Gastroesophageal sphincter (tissue), 4 donors: ENCODE measurements around the gene POC1A. TPM values are rescaled to one million over a fixed set of nuclear protein-coding genes. Genes with fewer than 3 reads are reported as not detected.
"Not testable (repeated sequence)": the region's sequence is repeated elsewhere in the genome, so short reads cannot be mapped to it uniquely, and the experiment has no call there.

ENCODE experiments used
- ATAC-seq: fragments of 150-250 bp; one replicate; pipeline ENCODE4 v1.9.1; 2016; ENCODE audit warnings: mild to moderate bottlenecking, moderate library complexity
- H3K27ac ChIP-seq, 4 donors: fragments of 200-600 bp; sonication (generic) in 3 of 4; 1 replicate in 3 of 4; 2 replicates in 1 of 4; pipeline ENCODE4 v1.5.1; 2016 to 2019
- H3K27me3 ChIP-seq: fragments of 200-600 bp; sonication (generic); one replicate; pipeline ENCODE4 v1.5.1; 2019
- H3K36me3 ChIP-seq, 2 donors: fragments of 200-600 bp; sonication (generic); one replicate each; pipeline ENCODE4 v1.5.1; 2019; ENCODE audit warnings: control low read depth in 1 of 2
- H3K4me1 ChIP-seq, 3 donors: fragments of 200-600 bp; sonication (generic); 1 replicate in 2 of 3; 2 replicates in 1 of 3; pipeline ENCODE4 v1.5.1; 2016 to 2019; ENCODE audit warnings: control low read depth in 2 of 3
- H3K4me3 ChIP-seq, 2 donors: fragments of 200-600 bp; sonication (generic); one replicate each; pipeline ENCODE4 v1.5.1; 2019; ENCODE audit warnings: mild to moderate bottlenecking in 1 of 2, moderate library complexity in 1 of 2
- H3K9me3 ChIP-seq, 3 donors: fragments of 200-600 bp; sonication (generic); one replicate each; pipeline ENCODE4 v1.5.1; 2017 to 2019; ENCODE audit warnings: control low read depth in 2 of 3
- EP300 ChIP-seq: sonication (generic); formaldehyde crosslinking; IDR thresholded peaks from one replicate; pipeline ENCODE4 v1.6.1; 2017; ENCODE audit warnings: antibody characterized with exemption, mild to moderate bottlenecking
- POLR2A ChIP-seq, 2 donors: fragments of 450-650 bp; IDR thresholded peaks; one replicate each; pipeline ENCODE4 v1.6.1; 2017; ENCODE audit warnings: antibody characterized with exemption in 2 of 2, mild to moderate bottlenecking in 2 of 2, moderate library complexity in 1 of 2
- POLR2AphosphoS5 ChIP-seq: sonication (generic); formaldehyde crosslinking; IDR thresholded peaks from one replicate; pipeline ENCODE4 v1.6.1; 2017; ENCODE audit warnings: antibody characterized with exemption
- WGBS, 2 donors: methylation state at CpG; one replicate each; pipeline ENCODE4 v1.1.5; 2018; ENCODE audit warnings: low coverage in 1 of 2; 5-methylcytosine and 5-hydroxymethylcytosine counted together
- total RNA-seq, 4 donors: library from RNA; depleted of rRNA; stranded (reverse); fragments of >200 nt; gene quantifications; one replicate each; pipeline ENCODE4 v1.1.0, GENCODE V29; 2016
- TF ChIP-seq, protein P1 (sequence below), 4 experiments: fragments of 200-600 bp in 2 of 4; fragments of 450-650 bp in 2 of 4; sonication (generic) in 1 of 4; IDR thresholded peaks; one replicate each; pipeline ENCODE4 v1.5.1; 2017 to 2019; ENCODE audit warnings: antibody characterized with exemption in 4 of 4, mild to moderate bottlenecking in 2 of 4, moderate library complexity in 2 of 4

POC1A gene
- total RNA-seq, 4 donors from 2014 or later, result 0.73 to 1.7 (median 0.93) TPM

DNA sequence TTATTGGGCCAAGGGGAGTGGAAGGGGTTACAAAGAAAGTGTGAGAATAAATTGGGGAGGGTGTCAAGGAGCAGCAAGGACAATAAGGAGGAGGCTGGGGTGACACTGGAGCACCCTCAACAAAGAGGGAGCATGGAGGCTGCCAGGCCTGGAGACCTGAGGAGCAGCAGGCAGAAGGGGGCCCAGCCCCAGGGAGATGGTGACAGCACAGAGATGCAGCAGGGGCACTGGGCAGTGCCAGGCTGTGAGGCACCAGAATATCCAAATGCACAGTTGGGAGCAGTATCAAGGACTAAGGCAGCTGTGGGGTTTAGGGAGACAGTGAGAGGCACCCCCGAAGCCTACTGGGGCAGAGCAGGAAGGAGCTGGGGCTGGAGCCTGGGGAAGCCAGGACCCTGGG, 24.3 kb upstream of the POC1A start:
- TF ChIP-seq POLR2AphosphoS5 (no peak), POLR2A (IDR thresholded peaks at IDR 0.05) (no peak), EP300 (no peak)
- TF ChIP-seq, protein P1, sequence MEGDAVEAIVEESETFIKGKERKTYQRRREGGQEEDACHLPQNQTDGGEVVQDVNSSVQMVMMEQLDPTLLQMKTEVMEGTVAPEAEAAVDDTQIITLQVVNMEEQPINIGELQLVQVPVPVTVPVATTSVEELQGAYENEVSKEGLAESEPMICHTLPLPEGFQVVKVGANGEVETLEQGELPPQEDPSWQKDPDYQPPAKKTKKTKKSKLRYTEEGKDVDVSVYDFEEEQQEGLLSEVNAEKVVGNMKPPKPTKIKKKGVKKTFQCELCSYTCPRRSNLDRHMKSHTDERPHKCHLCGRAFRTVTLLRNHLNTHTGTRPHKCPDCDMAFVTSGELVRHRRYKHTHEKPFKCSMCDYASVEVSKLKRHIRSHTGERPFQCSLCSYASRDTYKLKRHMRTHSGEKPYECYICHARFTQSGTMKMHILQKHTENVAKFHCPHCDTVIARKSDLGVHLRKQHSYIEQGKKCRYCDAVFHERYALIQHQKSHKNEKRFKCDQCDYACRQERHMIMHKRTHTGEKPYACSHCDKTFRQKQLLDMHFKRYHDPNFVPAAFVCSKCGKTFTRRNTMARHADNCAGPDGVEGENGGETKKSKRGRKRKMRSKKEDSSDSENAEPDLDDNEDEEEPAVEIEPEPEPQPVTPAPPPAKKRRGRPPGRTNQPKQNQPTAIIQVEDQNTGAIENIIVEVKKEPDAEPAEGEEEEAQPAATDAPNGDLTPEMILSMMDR (IDR thresholded peaks at IDR 0.05), result no peak
- no peaks in the 10 kb centered on the region for H3K36me3 ChIP-seq
- no peaks in the 10 kb centered on the region for H3K27me3 ChIP-seq
- no peaks in the 10 kb centered on the region for H3K4me1 ChIP-seq
- H3K4me3 ChIP-seq, result no peak overlapping the region
- H3K27ac ChIP-seq, result no peak overlapping the region
- WGBS, 2 donors, result 73 to 100% methylated on average over 1 of the region's 1 CpG
- no peak for ATAC-seq
- H3K9me3 ChIP-seq, result no peaks in the 10 kb centered on the region

- H3K36me3 ChIP-seq, ATAC-seq, H3K4me1 ChIP-seq, H3K27ac ChIP-seq, H3K27me3 ChIP-seq, H3K9me3 ChIP-seq, H3K4me3 ChIP-seq: not testable (repeated sequence)
- WGBS, 2 donors, result 60 to 89% methylated on average over 1 to 3 of the region's 4 CpGs
Measured at GRCh38 chr3:52178126-52178525, 23.9 kb upstream of the POC1A start.

GRCh38 chr3:52177701-52178042, 23.4 kb upstream of the POC1A start:
- TF ChIP-seq, protein P1 (IDR thresholded peaks at IDR 0.05), result no peak
- TF ChIP-seq POLR2A (IDR thresholded peaks at IDR 0.05) (no peak), POLR2AphosphoS5 (no peak)
- Histone ChIP-seq H3K9me3 (no peaks in the 10 kb centered on the region), H3K27ac (no peak overlapping the region), H3K4me1 (no peaks in the 10 kb centered on the region), H3K27me3 (no peaks in the 10 kb centered on the region), H3K4me3 (no peak overlapping the region), H3K36me3 (no peaks in the 10 kb centered on the region)
- ATAC-seq, result no peak
- WGBS, 2 donors, result 81 to 94% methylated on average over 3 of the region's 5 CpGs

DNA sequence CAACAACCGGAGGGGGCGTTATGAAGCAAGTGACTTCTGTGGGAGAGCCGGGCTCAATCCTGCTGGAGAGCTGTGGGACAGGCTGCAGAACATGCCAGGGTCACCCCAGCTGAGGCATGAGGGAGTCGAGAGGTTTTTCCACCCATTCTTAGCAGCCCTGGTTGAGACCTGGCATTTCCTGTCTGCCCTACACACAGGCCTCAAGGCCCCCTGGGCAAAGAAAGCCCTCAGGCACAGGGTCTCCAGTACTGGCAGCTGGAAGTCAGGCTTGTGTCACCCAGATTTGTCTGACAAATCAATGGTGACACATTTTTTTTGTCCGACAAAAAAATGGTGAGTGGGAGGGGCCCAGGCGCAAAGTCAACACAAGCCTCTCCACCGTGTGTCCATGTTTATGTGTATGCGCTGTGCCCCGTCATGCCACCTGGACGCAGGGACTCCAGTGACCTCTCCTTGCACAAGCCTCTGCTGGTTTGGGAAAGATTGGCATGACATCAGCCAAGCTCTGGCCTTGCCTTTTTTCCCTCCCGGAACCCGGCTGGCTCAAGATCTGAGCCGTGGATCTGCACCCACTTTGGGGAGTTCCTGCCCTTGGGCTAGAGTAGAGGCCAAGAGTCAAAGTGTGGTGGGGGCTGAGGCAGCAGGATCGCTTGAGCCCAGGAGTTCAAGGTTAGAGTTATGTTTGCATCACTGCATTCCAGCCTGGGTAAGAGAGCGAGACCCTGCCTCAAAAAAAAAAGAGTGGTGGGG, 22.9 kb upstream of the POC1A start:
- H3K36me3 ChIP-seq, result no peaks in the 10 kb centered on the region
- no peaks in the 10 kb centered on the region for H3K4me1 ChIP-seq
- 91% methylated on average over 7 of the region's 15 CpGs; no CpG with 5 or more reads in 1 of the 2 donors for WGBS, 2 donors
- TF ChIP-seq EP300 (no peak), POLR2A (IDR thresholded peaks at IDR 0.05) (no peak), POLR2AphosphoS5 (no peak)
- no peak for ATAC-seq
- no peak overlapping the region for H3K27ac ChIP-seq
- no peaks in the 10 kb centered on the region for H3K9me3 ChIP-seq
- H3K4me3 ChIP-seq, result no peak overlapping the region
- H3K27me3 ChIP-seq, result no peaks in the 10 kb centered on the region

DNA sequence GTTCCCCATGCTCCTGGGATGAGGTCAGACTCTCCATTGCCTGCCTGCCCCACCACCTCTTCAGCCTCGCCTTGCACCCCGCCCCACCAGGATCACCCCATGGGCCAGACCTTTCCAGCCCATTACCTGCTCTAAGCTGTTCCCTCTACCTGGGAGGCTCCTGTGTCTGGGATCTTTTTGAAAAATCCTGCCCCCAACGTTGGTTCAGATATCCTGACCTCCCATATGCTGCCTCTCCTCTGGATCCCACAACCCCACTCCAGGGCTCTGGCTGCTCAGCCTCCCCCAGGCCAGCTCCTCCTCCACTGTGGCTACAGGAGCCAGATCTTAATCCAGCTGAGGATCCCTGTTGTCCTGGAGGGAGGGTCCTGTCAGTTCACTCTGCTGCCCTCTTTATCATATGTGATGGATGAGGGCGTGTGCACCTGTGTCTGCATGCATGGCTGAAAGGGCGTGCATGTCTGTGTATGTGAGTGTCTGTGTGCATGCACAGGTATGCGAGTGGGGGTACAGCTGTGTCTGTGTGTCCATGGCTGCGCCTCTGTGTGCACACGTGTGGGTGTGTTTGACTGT, 22.0 kb upstream of the POC1A start:
- H3K9me3 ChIP-seq, result no peaks in the 10 kb centered on the region
- no peaks in the 10 kb centered on the region for H3K27me3 ChIP-seq
- TF ChIP-seq POLR2AphosphoS5 (no peak), POLR2A (IDR thresholded peaks at IDR 0.05) (no peak)
- TF ChIP-seq, protein P1 (IDR thresholded peaks at IDR 0.05), result no peak
- H3K4me3 ChIP-seq, result no peak overlapping the region
- ATAC-seq, result no peak
- H3K4me1 ChIP-seq, result no peaks in the 10 kb centered on the region
- 89% methylated on average over 6 of the region's 8 CpGs; no CpG with 5 or more reads in 1 of the 2 donors for WGBS, 2 donors
- no peak overlapping the region for H3K27ac ChIP-seq
- no peaks in the 10 kb centered on the region for H3K36me3 ChIP-seq
